ENCODE data around the gene IQSEC1. TPM values are rescaled to one million over a fixed set of nuclear protein-coding genes. Genes with fewer than 3 reads are reported as not detected.

Gene IQSEC1
- total RNA-seq, 1 experiment from 2014 or later = 28.1 TPM

GRCh38 chr3:12979151-12979946 is 93.9 kb downstream of the IQSEC1 start:
- no peak for DNase-seq (ENCODE audit: low read depth, low spot score)
- intact Hi-C loops (cut with micrococcal nuclease) = no loop called here
- Histone ChIP-seq H3K79me2 (ENCODE audit: insufficient read depth, low read length) (no peaks in the 10 kb centered on the region), H3K27ac (ENCODE audit: low read depth, low read length) (no peak overlapping the region), H3K9ac (ENCODE audit: low read length) (no peak overlapping the region), H3K4me3 (replicated peaks in 1 of 2; ENCODE audit: low read depth in 1 of 2, low read length in 2 of 2) (no peak overlapping the region), H3K27me3 (ENCODE audit: insufficient read depth, low read length) (no peaks in the 10 kb centered on the region), H3K4me2 (ENCODE audit: low read length) (no peak overlapping the region), H3K4me1 (ENCODE audit: control insufficient read depth in 1 of 2, insufficient read depth in 2 of 2, low read length in 2 of 2) (peaks cover under 1 to 5% of the 10 kb centered on the region in 2 experiments; a peak in 3 of 4 replicates), H3K9me2 (ENCODE audit: insufficient read depth) (no peaks in the 10 kb centered on the region), H3K9me3 (ENCODE audit: control insufficient read depth in 1 of 2, insufficient read depth in 1 of 2, low read depth in 1 of 2, low read length in 2 of 2) (no peaks in the 10 kb centered on the region), H2AFZ (ENCODE audit: low read depth, low read length, poor library complexity, severe bottlenecking) (no peak overlapping the region), H4K20me1 (ENCODE audit: insufficient read depth) (no peaks in the 10 kb centered on the region), H3K36me3 (ENCODE audit: control insufficient read depth in 1 of 2, insufficient read depth in 2 of 2, low read length in 2 of 2) (no peaks in the 10 kb centered on the region)
- ATAC-seq = no peak
- ChIA-PET POLR2A (no interaction called here), CTCF (interaction anchor here (0.9 kb wide), 1 partner anchor 12 kb away, joined by 3 read pairs; no protein-coding TSS in a partner anchor), RAD21 (ENCODE audit: low non-redundant PET in 1 of 2, low total read pairs in 2 of 2, uncharacterized antibody in 2 of 2, unreplicated experiment in 2 of 2) (no interaction called here)
- BruUV-seq (replicated peaks) = no TSS peak
- TF ChIP-seq REST (IDR thresholded peaks at IDR 0.05; ENCODE audit: low read depth) = no peak
- TF ChIP-seq TCF7L2 (IDR thresholded peaks at IDR 0.05; ENCODE audit: borderline replicate concordance, extremely low read depth, insufficient read depth, insufficient read length) = no peak
- no peak for TF ChIP-seq YY1 (IDR thresholded peaks at IDR 0.05; ENCODE audit: extremely low read depth, insufficient replicate concordance, low read depth, low read length)
- TF ChIP-seq ZNF274 (IDR thresholded peaks at IDR 0.05; ENCODE audit: low read depth, low read length) = no peak
- TF ChIP-seq POLR2AphosphoS5 (IDR thresholded peaks at IDR 0.05; ENCODE audit: low read depth, low read length) = no peak
- TF ChIP-seq POLR2A (IDR thresholded peaks at IDR 0.05; ENCODE audit: borderline replicate concordance, extremely low read depth, insufficient read depth, insufficient read length) = no peak
